ENCODE results near the gene IL21. TPM values are rescaled to one million over a fixed set of nuclear protein-coding genes. Genes with fewer than 3 reads are reported as not detected.

IL21 gene
- polyA plus RNA-seq, 1 of the 3 experiments (the other 2 are of a cell fraction) = not detected

Other genes starting within 250 kb of the IL21 start
- gene ADAD1, start 242.1 kb downstream of the IL21 start, polyA plus RNA-seq (2012; rRNA removed) = not detected in 2 replicates
- not detected in 2 replicates for gene IL2, start 164.3 kb downstream of the IL21 start, polyA plus RNA-seq (2012; rRNA removed)
- 1.5 and 2.1 TPM in 2 replicates for gene BBS12, start 111.6 kb upstream of the IL21 start, polyA plus RNA-seq (2012; rRNA removed)
- 11.1 and 17.0 TPM in 2 replicates for gene FGF2, start 205.8 kb upstream of the IL21 start, polyA plus RNA-seq (2012; rRNA removed)